HG02588 (cell line): ENCODE data around the gene SARNP.

Source experiments
- ATAC-seq: cut with Tn5 transposase; IDR thresholded peaks from one replicate; pipeline ENCODE4 v1.9.1; 2021; ENCODE audit warnings: mild to moderate bottlenecking, moderate library complexity; ENCODE audit not compliant: unreplicated experiment

The SARNP gene

GRCh38 chr12:55743406-55744339, 73.9 kb downstream of the SARNP start:
- ATAC-seq, result peak; percentile 51

- peak; percentile 36 for ATAC-seq
These were observed 74.7 kb downstream of the SARNP start, which contains the start of gene GDF11 for GRCh38 chr12:55742719-55743405. Gene GDF11 (plus strand): TSS chr12:55743122. CDS start chr12:55743317, 195 bp downstream.

- no peak for ATAC-seq
These were observed 75.4 kb downstream of the SARNP start for GRCh38 chr12:55741931-55742680.

GRCh38 chr12:55739025-55739378, 78.5 kb downstream of the SARNP start:
- ATAC-seq, result no peak

- ATAC-seq, result peak; percentile 85
These were observed 79.2 kb downstream of the SARNP start for GRCh38 chr12:55738123-55739024.

- no peak for ATAC-seq
These were observed 79.9 kb downstream of the SARNP start for GRCh38 chr12:55737581-55738122.

GRCh38 chr12:55736780-55737580, 80.5 kb downstream of the SARNP start:
- peak; percentile 35 for ATAC-seq

- no peak for ATAC-seq
These were observed 81.4 kb downstream of the SARNP start for GRCh38 chr12:55736076-55736475.

GRCh38 chr12:55734595-55734994, 82.9 kb downstream of the SARNP start:
- ATAC-seq, result no peak

GRCh38 chr12:55733858-55734257, 83.7 kb downstream of the SARNP start:
- ATAC-seq, result no peak

- ATAC-seq, result no peak
These were observed 84.4 kb downstream of the SARNP start for GRCh38 chr12:55733021-55733555.

- no peak for ATAC-seq
These were observed 85.2 kb downstream of the SARNP start for GRCh38 chr12:55732288-55732687.

GRCh38 chr12:55729819-55730818, 87.4 kb downstream of the SARNP start:
- ATAC-seq, result peak; percentile 24

GRCh38 chr12:55728939-55729818, 88.3 kb downstream of the SARNP start, which contains the start of gene CD63:
Gene CD63 (minus strand): TSS chr12:55729009. CDS start chr12:55728341, 668 bp downstream.
- peak; percentile 68 for ATAC-seq

GRCh38 chr12:55728186-55728938, 89.2 kb downstream of the SARNP start:
- ATAC-seq, result peak; percentile 20
